GM19455 (cell line): Measurements from ENCODE around the gene OR12D1.
"Not testable (repeated sequence)": the region's sequence is repeated elsewhere in the genome, so short reads cannot be mapped to it uniquely, and the experiment has no call there.

Experiments used
- ATAC-seq: cut with Tn5 transposase; IDR thresholded peaks from one replicate; pipeline ENCODE4 v1.9.1; 2021; ENCODE audit not compliant: unreplicated experiment

The OR12D1 gene

DNA sequence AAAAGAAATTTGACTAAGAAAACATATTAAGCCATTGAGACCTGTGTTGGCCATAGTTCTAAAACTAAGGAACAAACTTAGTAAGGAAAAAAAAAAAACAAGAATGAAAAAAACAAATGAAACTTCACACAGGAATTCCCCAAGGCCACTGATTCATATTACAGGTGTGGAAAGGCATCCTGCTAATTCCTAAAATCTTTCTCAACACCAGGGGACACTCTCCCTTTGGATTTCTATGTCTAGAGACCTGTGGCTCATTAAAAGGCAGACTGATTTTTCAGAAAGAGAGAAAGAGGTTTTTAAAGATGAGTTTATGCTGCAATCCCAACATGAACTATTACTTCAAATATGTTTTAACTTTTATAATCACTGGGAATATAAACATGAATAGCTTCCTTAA, at the start of gene OR12D1:
OR12D1 (plus strand) TSS at position 341 of the 400 bp plus-strand sequence.
- ATAC-seq: no peak

DNA sequence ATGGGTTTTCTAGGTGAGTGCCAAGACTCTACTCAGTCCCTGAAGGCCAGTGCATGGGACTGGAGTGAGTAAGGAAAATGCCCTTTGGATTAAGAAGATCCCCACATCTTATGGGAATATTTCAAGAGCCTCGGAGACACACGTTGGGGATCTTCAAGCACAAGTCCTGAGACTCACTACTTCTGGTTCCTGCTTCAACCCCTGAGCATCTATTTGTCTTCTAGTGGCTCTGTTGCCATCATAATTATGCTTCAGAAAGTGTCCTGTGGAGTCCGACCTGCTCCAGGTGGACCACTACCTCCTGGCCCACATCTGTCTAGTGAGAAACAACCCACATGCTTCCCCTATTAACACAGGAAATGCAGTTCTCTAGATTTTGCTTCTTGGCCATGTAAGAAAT, 46.0 kb upstream of the OR12D1 start, which contains the start of gene OR5V1:
OR5V1 (minus strand) TSS at position 101 of the 400 bp plus-strand sequence. CDS start 12,670 bp downstream, outside the sequence.
- ATAC-seq: no peak

DNA sequence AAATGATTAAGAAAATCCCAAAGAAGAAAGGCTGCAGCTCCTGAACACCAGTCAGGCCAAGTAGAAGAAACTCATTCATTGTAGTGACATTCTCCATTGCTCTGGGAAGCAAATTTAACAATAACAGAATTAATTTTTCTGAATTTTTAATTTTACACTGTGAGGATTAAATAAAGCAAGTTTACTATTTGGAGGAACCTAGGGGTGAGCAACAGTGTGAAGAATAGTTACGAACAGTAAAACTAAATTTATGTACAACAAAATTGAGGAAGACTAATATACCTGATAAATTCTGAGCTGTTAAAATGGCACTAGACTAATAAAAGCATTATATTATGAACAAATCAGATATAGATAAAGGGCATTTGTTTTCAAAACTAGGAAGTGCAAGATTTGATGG, 39.5 kb upstream of the OR12D1 start, which contains the start of gene OR12D3:
OR12D3 (minus strand) TSS at position 101 of the 400 bp plus-strand sequence; CDS start at position 97, 4 bp downstream.
- no peak for ATAC-seq

DNA sequence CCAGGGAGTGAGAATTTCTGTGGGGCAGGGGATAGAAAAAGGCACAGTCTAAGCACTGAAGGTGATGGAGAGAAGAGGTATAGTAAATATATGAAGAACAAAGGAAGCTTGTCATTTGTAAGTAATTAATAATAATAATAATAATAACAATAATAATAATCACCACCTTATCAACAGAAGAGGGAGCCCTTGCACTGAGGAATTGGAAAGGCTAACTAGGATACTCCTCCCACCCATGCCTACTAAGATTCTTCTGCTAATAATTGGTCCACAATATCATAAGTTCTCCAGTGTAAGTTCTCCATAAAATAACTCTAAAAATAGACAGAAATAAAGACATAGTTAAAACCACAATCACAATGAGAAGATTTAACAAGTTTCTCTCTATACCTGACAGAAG, 38.7 kb upstream of the OR12D1 start:
- ATAC-seq: no peak

DNA sequence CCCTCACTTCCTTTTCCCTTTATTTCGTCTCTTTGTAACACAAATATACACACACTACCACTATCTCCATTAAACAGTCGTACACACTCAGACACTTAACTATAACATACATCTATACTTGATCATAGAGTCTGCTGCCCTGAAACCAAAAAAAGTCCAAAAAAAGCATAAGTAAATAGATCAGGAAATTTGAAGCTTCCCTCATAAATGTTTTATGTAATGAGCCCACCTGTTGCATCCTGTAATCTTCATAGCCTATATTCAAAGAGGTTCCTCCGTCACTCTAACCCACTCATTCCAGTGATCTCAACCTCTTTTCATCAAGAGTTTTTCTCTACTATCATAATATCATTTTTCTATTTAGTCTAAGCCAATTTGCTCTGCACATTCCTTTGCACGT, 26.2 kb upstream of the OR12D1 start:
- no peak for ATAC-seq

DNA sequence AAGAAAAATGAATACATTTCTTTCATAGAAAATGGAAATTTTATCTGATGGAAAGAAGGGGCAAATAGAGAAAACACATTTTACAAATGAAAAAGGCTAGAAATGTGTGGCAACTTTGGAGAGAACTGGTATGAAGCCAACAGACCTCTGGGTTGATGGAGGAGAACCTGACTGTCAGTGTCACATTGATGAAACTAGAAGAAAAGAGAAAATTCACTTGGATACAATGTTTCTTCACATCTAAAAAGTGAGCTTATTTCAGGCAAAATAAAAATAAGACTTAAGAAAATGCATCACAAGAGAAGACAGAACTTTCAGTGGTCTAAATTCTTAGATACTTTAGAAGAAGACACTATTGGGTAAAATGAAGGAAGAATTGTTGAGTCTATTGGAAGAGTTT, 19.4 kb upstream of the OR12D1 start, which contains the start of gene OR12D2:
OR12D2 (plus strand) TSS at position 301 of the 400 bp plus-strand sequence. CDS start 1,069 bp downstream, outside the sequence.
- no peak for ATAC-seq

DNA sequence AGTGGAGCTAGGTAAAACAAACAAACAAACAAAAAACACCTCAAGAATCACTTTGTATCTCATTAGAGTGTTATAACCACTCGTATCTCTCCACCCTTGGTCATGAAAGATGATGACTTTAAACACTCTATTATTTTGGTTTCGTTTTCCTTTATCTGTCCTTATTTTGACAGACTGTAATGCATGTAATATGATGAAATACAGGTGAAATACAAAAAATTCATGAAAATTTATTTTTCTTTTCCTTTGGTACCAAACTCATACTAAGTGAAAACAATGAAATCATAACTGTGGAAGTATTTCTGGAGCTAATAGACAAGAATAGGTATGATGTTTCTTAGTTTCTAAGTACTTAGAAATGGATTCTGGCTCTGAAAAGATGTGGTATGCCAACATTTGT, 15.2 kb upstream of the OR12D1 start:
- ATAC-seq: no peak

DNA sequence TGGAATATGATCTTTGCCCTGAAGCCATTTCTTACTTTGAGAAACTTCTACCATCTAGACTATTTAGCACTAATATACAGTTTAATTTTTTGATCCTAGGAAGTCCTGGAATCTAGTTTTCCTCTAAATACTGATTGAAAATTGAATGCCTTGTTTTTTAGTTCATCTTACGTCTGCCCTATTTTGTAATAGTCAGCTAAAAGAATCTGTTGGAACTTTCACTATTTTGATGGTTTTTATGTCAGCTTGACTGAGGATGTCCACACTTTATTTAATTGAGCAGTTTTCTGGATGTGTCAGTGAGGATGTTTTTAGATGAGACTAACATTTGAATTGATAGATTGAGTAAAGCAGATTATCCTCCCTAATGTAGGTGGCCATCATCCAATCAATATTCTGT, 10.9 kb upstream of the OR12D1 start:
- ATAC-seq: no peak

DNA sequence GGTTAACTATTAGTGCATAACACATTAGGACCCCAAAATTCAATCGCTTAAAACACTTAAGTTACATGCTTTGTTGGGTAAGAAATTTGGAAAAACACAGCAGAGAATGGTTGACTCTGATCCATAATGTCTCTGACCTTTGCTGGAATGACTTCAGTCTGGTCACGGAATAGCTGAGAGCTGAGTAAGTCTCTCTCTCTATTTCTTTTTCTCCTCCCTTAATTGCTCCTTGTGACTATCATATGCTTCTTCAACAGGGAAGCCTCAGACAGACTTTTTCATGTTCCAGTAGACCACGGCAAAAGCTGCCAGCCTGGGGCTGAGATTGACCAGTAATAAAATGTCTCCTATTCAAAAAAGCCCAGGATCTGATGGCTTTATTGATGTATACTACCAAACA, 4.8 kb downstream of the OR12D1 start:
- no peak for ATAC-seq

DNA sequence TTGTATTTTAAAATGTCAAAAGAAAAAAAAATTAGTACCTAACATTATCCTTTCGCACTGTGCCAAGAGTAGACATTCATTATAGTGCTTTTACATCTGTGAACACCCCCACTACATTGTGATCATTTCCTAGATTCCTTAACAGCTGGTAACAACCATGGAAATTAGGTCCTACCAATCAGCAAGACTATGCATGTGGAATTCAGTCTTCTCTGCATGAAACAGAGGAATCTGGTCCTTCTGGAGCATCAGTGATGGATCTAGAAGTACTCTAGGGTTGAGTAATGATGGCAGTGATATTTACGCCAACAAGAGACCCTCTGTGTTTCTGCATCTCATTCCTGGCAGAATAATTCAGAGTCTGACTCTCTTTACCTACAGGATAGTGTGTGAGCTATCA, 9.4 kb downstream of the OR12D1 start:
- no peak for ATAC-seq

DNA sequence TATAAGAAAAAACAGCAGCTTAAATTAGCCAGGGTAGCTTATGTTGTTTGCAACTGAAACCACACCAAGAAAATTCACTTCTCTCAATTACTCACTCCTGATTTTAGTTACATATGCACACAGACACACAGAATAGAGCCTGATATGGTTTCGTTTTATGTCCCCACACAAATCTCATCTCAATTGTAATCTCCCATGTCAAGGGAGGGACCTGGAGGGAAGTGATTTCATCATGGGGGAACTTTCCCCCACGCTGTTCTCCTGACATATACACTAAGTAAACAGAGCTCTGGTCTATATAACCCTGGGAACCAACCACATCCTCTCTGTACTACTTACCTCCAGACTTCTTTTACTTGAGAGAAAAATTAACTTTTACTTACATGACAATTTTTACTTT, 9.8 kb downstream of the OR12D1 start:
- no peak for ATAC-seq

DNA sequence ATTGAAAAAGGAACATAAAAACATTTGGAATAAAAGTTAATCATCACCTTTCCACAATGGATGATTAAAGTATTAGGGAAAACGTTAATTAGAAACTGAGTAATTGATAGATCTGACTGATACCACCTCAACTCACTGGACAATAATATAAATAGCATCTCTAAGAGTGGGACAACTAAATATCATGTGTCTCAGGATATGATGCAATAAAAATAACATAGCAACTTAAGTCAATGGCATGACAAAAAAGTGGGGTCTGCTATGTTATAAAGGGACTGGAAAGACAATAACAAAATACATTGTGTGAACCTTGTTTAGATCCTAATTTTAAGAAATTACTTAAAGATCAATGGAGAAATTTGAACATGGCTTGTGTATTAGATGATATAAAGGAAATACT, 10.3 kb downstream of the OR12D1 start:
- ATAC-seq: no peak

DNA sequence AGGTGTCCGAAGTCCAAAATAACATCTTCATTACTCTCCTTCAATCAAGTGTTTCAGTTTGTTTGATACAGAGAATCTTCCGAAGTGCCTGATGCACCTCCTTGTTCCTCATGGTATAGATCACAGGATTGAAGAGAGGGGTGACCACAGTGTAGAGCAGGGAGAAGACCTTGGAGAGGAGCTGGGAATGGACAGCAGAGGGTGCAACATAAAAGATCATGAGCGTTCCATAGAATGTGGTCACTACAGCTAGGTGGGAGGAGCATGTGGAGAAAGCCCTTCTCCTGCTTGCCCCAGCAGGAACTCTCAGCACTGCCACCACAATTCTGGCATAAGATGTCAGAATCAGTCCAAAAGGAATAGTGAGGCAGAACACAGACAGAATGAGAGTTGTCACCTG, 11.9 kb downstream of the OR12D1 start:
- no peak for ATAC-seq

DNA sequence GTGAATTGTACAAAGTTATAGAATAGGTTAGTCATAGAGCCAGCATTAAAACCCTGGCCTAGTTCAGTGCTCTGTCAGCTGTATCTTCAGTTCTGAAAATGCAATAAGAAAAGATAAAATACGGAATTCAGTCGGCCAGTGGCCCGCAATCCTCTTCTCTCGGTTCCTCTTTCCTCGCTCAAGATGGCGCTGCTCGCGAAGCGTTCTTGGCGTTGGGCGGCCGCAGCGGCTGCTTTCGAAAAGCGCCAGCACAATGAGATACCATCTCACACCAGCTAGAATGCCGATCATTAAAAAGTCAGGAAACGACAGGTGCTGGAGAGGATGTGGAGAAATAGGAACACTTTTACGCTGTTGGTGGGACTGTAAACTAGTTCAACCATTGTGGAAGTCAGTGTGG, 22.0 kb downstream of the OR12D1 start:
- ATAC-seq: not testable (repeated sequence)

DNA sequence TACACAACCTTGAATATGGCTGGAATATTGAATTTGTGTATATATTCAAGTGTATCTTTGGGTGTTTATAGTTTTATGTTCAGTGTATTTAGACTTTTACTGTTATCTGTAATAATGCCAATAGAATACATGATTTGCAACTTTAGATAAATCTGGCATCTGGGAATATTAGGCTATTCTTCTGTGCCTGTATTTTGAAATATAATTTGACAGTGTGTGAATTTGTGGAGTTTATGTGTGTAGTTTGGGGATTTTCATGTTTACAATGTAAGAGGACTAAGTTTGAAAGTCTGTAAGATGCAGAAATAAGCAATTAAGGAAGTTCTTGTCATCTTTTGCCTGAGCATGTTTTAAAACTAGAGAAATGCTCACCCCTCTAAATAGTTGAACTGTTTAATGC, 24.3 kb downstream of the OR12D1 start, which contains the start of gene OR10C1:
OR10C1 (plus strand) TSS at position 301 of the 400 bp plus-strand sequence. CDS start 710 bp downstream, outside the sequence.
- no peak for ATAC-seq

DNA sequence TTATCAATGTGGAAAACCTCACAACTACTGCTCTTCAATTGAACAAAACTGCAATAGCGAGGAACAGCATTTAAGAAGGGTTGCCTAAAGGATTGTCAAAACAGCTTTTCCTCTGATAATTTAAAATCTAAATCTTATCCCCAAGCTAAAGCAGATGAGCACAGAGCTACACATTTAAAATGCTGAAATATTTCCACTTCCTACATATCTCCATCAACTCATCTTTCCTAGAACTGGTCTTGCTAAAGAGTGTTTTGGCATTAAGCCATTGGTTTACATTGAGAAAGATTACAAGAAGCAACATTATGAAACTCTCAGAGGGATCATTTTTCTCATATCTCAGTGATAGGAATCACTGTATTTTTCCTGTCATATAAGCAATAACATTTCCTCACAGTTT, 28.0 kb downstream of the OR12D1 start:
- ATAC-seq: no peak

DNA sequence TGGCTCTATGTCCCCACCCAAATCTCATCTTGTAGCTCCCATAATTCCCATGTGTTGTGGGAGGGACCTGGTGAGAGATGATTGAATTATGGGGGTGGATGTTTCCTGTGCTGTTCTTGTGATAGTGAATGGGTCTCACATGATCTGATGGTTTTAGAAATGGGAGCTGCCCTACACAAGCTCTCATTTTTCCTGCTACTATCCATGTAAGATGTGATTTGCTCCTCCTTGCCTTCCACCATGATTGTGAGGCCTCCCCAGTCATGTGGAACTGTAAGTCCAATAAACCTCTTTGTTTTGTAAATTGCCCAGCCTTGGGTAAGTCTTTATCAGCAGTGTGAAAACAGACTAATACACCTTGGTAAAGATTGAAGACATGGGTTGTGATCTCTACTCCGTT, 29.3 kb downstream of the OR12D1 start:
- ATAC-seq: not testable (repeated sequence)

DNA sequence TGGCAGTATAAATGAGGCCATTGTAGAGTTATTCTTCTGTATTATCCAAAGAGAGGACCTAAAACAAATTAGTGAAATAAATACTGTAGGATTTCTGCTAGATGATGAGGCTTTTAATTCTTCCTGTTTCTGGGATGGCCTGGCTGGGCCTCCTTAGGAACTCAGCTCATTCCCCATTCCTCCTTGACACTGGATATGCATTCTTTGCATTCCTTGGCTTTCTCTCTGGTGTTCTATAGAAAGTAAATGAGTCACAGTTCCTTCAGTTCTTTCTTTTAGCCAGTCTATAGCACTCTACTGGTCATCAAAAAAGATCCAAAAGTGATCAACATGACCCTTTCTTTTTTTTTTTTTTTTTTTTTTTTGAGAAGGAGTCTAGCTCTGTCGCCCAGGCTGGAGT, 32.9 kb downstream of the OR12D1 start:
- no peak for ATAC-seq

DNA sequence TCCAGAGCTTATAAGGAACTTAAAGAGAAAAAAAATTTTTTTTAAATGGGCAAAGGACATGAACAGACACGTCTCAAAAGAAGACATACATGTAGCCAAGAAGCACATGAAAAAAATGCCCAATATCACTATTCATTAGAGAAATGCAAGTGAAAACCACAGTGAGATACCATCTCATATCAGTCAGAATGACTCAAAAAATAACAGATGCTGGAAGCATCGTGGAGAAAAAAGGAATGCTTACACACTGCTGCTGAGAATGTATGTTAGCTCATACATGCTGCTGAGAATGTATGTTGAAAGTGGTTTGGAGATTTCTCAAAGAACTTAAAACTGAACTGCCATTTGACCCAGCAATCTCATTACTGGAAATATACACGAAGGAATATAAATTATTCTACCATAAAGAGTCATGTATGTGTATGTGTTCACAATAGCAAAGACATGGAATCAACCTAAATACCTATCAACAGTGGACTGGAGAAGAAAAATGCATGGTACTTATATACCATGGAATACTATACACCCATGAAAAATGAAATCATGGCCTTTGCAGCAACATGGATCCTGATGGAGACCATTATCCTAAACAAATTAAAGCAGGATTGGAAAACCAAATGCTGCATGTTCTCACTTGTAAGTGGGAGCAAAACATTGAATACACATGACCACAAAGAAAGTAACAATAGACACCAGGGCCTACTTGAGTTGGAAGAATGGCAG, 36.9 kb downstream of the OR12D1 start:
- no peak for ATAC-seq

DNA sequence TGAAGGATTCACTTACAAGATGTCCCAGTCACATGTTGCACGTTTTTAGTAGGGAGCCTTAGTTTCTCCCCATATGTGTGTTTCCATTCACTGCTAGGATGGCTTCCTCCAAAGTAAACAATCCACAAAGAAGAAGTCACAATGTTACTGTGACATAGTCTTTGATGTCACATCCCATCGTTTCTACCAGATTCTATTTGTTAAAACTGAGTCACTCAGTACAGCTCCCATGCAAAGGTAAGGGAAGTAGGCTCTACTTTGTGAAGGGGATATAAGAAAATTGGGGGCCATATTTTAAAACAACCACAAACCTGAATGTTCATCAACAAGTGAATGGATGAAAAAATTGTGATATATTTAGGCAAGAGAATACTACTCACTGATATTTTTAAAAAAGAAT, 42.2 kb downstream of the OR12D1 start, which contains the start of the genes OR11A1 and OR2H1:
OR11A1 (minus strand) TSS at position 101 of the 400 bp plus-strand sequence. CDS start 29,430 bp downstream, outside the sequence.
OR2H1 (plus strand) TSS at position 185 of the 400 bp plus-strand sequence. CDS start 4,615 bp downstream, outside the sequence.
- ATAC-seq: no peak

DNA sequence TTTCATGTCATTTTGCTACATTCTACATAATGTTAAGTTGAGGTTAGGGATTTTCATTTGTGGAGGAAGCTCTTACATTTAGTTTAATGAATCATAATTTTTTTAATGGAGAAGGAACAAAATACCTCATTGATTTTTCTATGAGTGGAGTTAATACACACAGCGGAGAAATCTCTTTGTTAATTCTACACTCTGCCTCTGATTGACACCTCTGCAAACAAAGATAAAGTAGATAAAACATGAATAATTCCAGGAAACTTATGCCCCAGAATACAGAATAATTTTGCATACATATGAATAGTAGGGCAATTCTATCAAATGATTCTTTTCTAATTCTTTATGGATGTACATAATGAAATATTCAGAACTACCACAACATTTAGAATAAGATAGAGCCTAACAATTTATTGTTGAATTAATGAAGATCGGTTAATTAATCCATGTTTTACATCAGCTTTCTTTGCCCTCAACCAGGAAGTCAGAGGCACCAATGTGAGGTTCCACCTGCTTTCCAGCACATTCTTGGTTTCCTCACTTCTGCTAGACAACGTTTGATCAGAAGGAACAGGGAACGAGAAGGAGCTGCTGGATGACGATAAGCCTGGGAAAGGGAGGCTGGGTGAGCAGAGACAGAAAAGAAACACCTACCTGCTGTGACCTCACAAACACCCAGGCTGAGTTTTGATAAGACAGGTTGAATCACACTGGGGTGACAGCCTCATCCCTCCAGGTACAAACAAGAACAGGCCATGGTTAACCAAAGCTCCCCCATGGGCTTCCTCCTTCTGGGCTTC, 46.5 kb downstream of the OR12D1 start:
- ATAC-seq: no peak

DNA sequence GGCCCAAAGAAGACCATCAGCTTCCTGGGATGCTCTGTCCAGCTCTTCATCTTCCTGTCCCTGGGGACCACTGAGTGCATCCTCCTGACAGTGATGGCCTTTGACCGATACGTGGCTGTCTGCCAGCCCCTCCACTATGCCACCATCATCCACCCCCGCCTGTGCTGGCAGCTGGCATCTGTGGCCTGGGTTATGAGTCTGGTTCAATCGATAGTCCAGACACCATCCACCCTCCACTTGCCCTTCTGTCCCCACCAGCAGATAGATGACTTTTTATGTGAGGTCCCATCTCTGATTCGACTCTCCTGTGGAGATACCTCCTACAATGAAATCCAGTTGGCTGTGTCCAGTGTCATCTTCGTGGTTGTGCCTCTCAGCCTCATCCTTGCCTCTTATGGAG, 47.3 kb downstream of the OR12D1 start:
- no peak for ATAC-seq
